ENCODE measurements around the gene MYO3B. TPM values are rescaled to one million over a fixed set of nuclear protein-coding genes. Genes with fewer than 3 reads are reported as not detected.

The MYO3B gene
- total and polyA plus RNA-seq, 2 donors (not counting 1 experiment from before 2014, with no cell fraction given) = not detected

DNA sequence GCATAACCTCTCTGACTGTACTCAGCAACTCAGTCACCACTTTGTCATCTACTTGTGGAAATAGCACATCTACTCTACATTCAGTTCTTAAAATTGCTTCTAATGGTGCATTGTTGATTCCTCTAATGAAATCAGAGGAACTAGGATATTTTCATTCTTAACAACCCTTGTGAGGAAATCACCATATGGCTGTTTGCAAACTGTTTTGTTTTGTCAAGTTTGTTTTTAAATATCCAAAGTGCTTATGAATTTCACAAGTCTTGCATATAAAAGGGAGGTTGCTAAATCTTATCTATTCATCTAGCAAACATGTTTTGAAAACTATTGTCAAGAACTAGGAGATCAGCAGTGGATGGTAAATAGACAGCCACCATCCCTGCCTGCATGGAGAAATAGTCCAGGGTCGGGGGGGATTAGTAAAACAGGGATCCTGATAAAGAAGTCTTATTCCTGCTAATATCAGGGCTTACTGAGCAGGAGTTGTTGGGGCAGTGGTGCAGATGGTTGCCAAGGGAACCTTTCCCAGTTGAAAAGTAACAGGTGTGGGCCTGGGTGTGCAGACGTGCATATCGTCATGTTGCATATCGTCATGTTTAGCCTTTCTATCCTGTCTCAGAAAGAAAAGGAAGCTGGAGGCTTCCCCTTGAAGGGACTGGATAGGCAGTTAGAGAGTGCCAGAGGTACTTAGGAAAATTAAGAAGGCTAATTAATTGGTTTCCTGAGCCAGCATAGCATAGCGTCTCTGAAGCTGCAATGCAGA is 7.5 kb upstream of the MYO3B start:
- DNase-seq = no peak
- TF ChIP-seq EZH2 (IDR thresholded peaks at IDR 0.05; ENCODE audit: borderline replicate concordance, insufficient read depth, low read depth, low read length, poor library complexity, severe bottlenecking) = no peak
- TF ChIP-seq CTCF (IDR thresholded peaks at IDR 0.05) = no peak
- Histone ChIP-seq H2AFZ (ENCODE audit: insufficient read depth, low read depth, low read length, poor library complexity, severe bottlenecking) (no peak overlapping the region), H3K36me3 (replicated peaks in 1 of 2; ENCODE audit: control extremely low read depth in 1 of 2, control insufficient read depth in 1 of 2, extremely low read depth in 1 of 2, insufficient read depth in 2 of 2, low read length in 1 of 2) (no peaks in the 10 kb centered on the region), H3K9me3 (ENCODE audit: control extremely low read depth in 1 of 3, control insufficient read depth in 2 of 3, insufficient read depth in 1 of 3, low read length in 2 of 3) (no peaks in the 10 kb centered on the region), H3K4me1 (ENCODE audit: control insufficient read depth in 2 of 2, insufficient read depth in 2 of 2, low read length in 2 of 2) (no peaks in the 10 kb centered on the region), H3K79me2 (ENCODE audit: control insufficient read depth, insufficient read depth, low read length) (no peaks in the 10 kb centered on the region), H3K27ac (ENCODE audit: low read length in 2 of 2) (no peak overlapping the region), H3K4me2 (replicated peaks; ENCODE audit: low read depth, low read length, poor library complexity, severe bottlenecking) (no peak overlapping the region), H4K20me1 (ENCODE audit: control insufficient read depth, insufficient read depth, low read length, poor library complexity, severe bottlenecking) (no peaks in the 10 kb centered on the region), H3K4me3 (ENCODE audit: control extremely low read depth in 1 of 5, extremely low read depth in 1 of 5, insufficient read depth in 1 of 5, low read depth in 2 of 5, low read length in 4 of 5) (no peak overlapping the region), H3K27me3 (replicated peaks in 1 of 4; ENCODE audit: control extremely low read depth in 1 of 4, control insufficient read depth in 3 of 4, insufficient read depth in 4 of 4, low read length in 3 of 4) (no peaks in the 10 kb centered on the region), H3K9ac (ENCODE audit: low read length) (no peak overlapping the region)
- intact Hi-C loops (cut with micrococcal nuclease) = no loop called here
- WGBS (ENCODE audit: insufficient coverage) = 88% methylated on average over 5 of the region's 5 CpGs
- H3K9me3 Mint-ChIP-seq (ENCODE audit: insufficient read depth) = no peaks in the 10 kb centered on the region
- ChIA-PET CTCF (no interaction called here), POLR2A (no interaction called here)
- no peak overlapping the region for H3K4me3 Mint-ChIP-seq
- H3K27me3 Mint-ChIP-seq = no peaks in the 10 kb centered on the region
- no peaks in the 10 kb centered on the region for H3K4me1 Mint-ChIP-seq
- no peak for ATAC-seq (ENCODE audit: low read depth)
- H3K27ac Mint-ChIP-seq = no peak overlapping the region

GRCh38 chr2:170176212-170176611 is 1.7 kb upstream of the MYO3B start:
- H4K20me1 ChIP-seq (ENCODE audit: control insufficient read depth, insufficient read depth, low read length, poor library complexity, severe bottlenecking) = no peaks in the 10 kb centered on the region
- ChIA-PET POLR2A (no interaction called here), CTCF (no interaction called here)
- no peaks in the 10 kb centered on the region for H3K9me3 Mint-ChIP-seq (ENCODE audit: insufficient read depth)
- no peak overlapping the region for H3K4me3 Mint-ChIP-seq
- WGBS (ENCODE audit: insufficient coverage) = 98% methylated on average over 6 of the region's 6 CpGs
- no peak overlapping the region for H3K4me3 ChIP-seq (ENCODE audit: control extremely low read depth in 1 of 5, extremely low read depth in 1 of 5, insufficient read depth in 1 of 5, low read depth in 2 of 5, low read length in 4 of 5)
- no peak overlapping the region for H3K4me2 ChIP-seq (replicated peaks; ENCODE audit: low read depth, low read length, poor library complexity, severe bottlenecking)
- H3K27ac Mint-ChIP-seq = no peak overlapping the region
- H3K9ac ChIP-seq (ENCODE audit: low read length) = no peak overlapping the region
- TF ChIP-seq EZH2 (IDR thresholded peaks at IDR 0.05; ENCODE audit: borderline replicate concordance, insufficient read depth, low read depth, low read length, poor library complexity, severe bottlenecking) (no peak), CTCF (IDR thresholded peaks at IDR 0.05) (no peak)
- no peak overlapping the region for H3K27ac ChIP-seq (ENCODE audit: low read length in 2 of 2)
- H3K36me3 ChIP-seq (replicated peaks in 1 of 2; ENCODE audit: control extremely low read depth in 1 of 2, control insufficient read depth in 1 of 2, extremely low read depth in 1 of 2, insufficient read depth in 2 of 2, low read length in 1 of 2) = no peaks in the 10 kb centered on the region
- no peak overlapping the region for H2AFZ ChIP-seq (ENCODE audit: insufficient read depth, low read depth, low read length, poor library complexity, severe bottlenecking)
- no peaks in the 10 kb centered on the region for H3K27me3 ChIP-seq (replicated peaks in 1 of 4; ENCODE audit: control extremely low read depth in 1 of 4, control insufficient read depth in 3 of 4, insufficient read depth in 4 of 4, low read length in 3 of 4)
- ATAC-seq (ENCODE audit: low read depth) = no peak
- peaks cover 3% of the 10 kb centered on the region for H3K4me1 Mint-ChIP-seq
- H3K4me1 ChIP-seq (ENCODE audit: control insufficient read depth in 2 of 2, insufficient read depth in 2 of 2, low read length in 2 of 2) = no peaks in the 10 kb centered on the region
- H3K27me3 Mint-ChIP-seq = no peaks in the 10 kb centered on the region
- no peaks in the 10 kb centered on the region for H3K9me3 ChIP-seq (ENCODE audit: control extremely low read depth in 1 of 3, control insufficient read depth in 2 of 3, insufficient read depth in 1 of 3, low read length in 2 of 3)
- DNase-seq = no peak
- intact Hi-C loops (cut with micrococcal nuclease) = no loop called here
- no peaks in the 10 kb centered on the region for H3K79me2 ChIP-seq (ENCODE audit: control insufficient read depth, insufficient read depth, low read length)

Measured in B cell (primary cell).